IMR-90 (cell line): ENCODE measurements around the gene SCYGR1.

Source experiments
- POLR2A ChIP-seq: IDR thresholded peaks from 2 replicates; pipeline ENCODE4 v1.6.1; 2012; ENCODE audit warnings: mild to moderate bottlenecking, low read depth, low read length
- TF ChIP-seq, protein P1 (sequence below): conservative IDR thresholded peaks from 2 replicates; pipeline ENCODE4 v1.5.1; 2012; ENCODE audit warnings: mild to moderate bottlenecking, low read depth, low read length, improper control_type of control experiment

GRCh38 chr2:227379095-227379494, 8.7 kb downstream of the SCYGR1 start, which contains the start of gene TM4SF20:
- TF ChIP-seq, protein P1, sequence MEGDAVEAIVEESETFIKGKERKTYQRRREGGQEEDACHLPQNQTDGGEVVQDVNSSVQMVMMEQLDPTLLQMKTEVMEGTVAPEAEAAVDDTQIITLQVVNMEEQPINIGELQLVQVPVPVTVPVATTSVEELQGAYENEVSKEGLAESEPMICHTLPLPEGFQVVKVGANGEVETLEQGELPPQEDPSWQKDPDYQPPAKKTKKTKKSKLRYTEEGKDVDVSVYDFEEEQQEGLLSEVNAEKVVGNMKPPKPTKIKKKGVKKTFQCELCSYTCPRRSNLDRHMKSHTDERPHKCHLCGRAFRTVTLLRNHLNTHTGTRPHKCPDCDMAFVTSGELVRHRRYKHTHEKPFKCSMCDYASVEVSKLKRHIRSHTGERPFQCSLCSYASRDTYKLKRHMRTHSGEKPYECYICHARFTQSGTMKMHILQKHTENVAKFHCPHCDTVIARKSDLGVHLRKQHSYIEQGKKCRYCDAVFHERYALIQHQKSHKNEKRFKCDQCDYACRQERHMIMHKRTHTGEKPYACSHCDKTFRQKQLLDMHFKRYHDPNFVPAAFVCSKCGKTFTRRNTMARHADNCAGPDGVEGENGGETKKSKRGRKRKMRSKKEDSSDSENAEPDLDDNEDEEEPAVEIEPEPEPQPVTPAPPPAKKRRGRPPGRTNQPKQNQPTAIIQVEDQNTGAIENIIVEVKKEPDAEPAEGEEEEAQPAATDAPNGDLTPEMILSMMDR: no peak
- no peak for TF ChIP-seq POLR2A
